RWPE1 (cell line): ENCODE data around the gene SMIM15.

Experiments
- CTCF ChIA-PET: fragments of 350-600 bp; sonication (Branson Sonifier 250); formaldehyde crosslinking; extraction: SDS; loops from one replicate; lab custom pipeline; 2021; lab: Yijun Ruan, JAX
- POLR2A ChIA-PET: fragments of 400-600 bp; formaldehyde crosslinking; extraction: SDS; loops from one replicate; lab custom pipeline; 2020; ENCODE audit warnings: antibody characterized with exemption; ENCODE audit not compliant: low non-redundant PET; lab: Yijun Ruan, JAX
- DNase-seq: peaks from one replicate; pipeline ENCODE4 v3.0.0; 2012; ENCODE audit warnings: low spot score
- H3K27ac ChIP-seq: fragments of 450-650 bp; 2 replicates; pipeline ENCODE4 v1.5.1; 2017
- TF ChIP-seq, protein P1 (sequence below): fragments of 450-650 bp; conservative IDR thresholded peaks from 2 replicates; pipeline ENCODE4 v1.5.1; 2017; ENCODE audit warnings: low read depth, mild to moderate bottlenecking

SMIM15 gene

GRCh38 chr5:61186634-61187033 is 24.4 kb upstream of the SMIM15 start:
- DNase-seq = no peak
- ChIA-PET POLR2A (no interaction called here), CTCF (no interaction called here)
- H3K27ac ChIP-seq = no peak overlapping the region
- TF ChIP-seq, protein P1, sequence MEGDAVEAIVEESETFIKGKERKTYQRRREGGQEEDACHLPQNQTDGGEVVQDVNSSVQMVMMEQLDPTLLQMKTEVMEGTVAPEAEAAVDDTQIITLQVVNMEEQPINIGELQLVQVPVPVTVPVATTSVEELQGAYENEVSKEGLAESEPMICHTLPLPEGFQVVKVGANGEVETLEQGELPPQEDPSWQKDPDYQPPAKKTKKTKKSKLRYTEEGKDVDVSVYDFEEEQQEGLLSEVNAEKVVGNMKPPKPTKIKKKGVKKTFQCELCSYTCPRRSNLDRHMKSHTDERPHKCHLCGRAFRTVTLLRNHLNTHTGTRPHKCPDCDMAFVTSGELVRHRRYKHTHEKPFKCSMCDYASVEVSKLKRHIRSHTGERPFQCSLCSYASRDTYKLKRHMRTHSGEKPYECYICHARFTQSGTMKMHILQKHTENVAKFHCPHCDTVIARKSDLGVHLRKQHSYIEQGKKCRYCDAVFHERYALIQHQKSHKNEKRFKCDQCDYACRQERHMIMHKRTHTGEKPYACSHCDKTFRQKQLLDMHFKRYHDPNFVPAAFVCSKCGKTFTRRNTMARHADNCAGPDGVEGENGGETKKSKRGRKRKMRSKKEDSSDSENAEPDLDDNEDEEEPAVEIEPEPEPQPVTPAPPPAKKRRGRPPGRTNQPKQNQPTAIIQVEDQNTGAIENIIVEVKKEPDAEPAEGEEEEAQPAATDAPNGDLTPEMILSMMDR = no peak

GRCh38 chr5:61184708-61185107 is 22.4 kb upstream of the SMIM15 start:
- ChIA-PET CTCF (no interaction called here), POLR2A (no interaction called here)
- DNase-seq = no peak
- TF ChIP-seq, protein P1 = no peak
- no peak overlapping the region for H3K27ac ChIP-seq

- POLR2A ChIA-PET = no interaction called here
- TF ChIP-seq, protein P1 = no peak
These were observed 21.3 kb upstream of the SMIM15 start for GRCh38 chr5:61183538-61183937.

GRCh38 chr5:61182449-61182848 is 20.2 kb upstream of the SMIM15 start:
- TF ChIP-seq, protein P1 = no peak
- ChIA-PET CTCF (interaction anchor here (0.6 to 0.8 kb wide), 3 partner anchors 127 to 490 kb away, joined by 3 to 5 read pairs (median 4); partner anchors contain the start of gene ZSWIM6), POLR2A (no interaction called here)
- DNase-seq = no peak
- H3K27ac ChIP-seq = no peak overlapping the region

More at GRCh38 chr5:61183538-61183937, 21.3 kb upstream of the SMIM15 start:
- no peak for DNase-seq
- H3K27ac ChIP-seq = no peak overlapping the region
- CTCF ChIA-PET = no interaction called here

GRCh38 chr5:61180886-61181285 is 18.6 kb upstream of the SMIM15 start:
- no peak overlapping the region for H3K27ac ChIP-seq
- ChIA-PET CTCF (no interaction called here), POLR2A (no interaction called here)
- DNase-seq = no peak
- TF ChIP-seq, protein P1 = no peak

- ChIA-PET CTCF (interaction anchor here (0.5 to 0.9 kb wide), 3 partner anchors 112 to 574 kb away, joined by 3 to 5 read pairs (median 3); no protein-coding TSS in a partner anchor), POLR2A (interaction anchor here (0.6 kb wide), 2 partner anchors 110 to 479 kb away, joined by 3 read pairs; partner anchors contain the start of gene DEPDC1B)
- H3K27ac ChIP-seq = no peak overlapping the region
- TF ChIP-seq, protein P1 = no peak
- no peak for DNase-seq
These were observed 16.4 kb upstream of the SMIM15 start for GRCh38 chr5:61178702-61179101.
